ENCODE data around the gene CNDP1.
A peak's percentile ranks its signal among the peaks of the same experiment; 100 is the strongest.

The CNDP1 gene

DNA sequence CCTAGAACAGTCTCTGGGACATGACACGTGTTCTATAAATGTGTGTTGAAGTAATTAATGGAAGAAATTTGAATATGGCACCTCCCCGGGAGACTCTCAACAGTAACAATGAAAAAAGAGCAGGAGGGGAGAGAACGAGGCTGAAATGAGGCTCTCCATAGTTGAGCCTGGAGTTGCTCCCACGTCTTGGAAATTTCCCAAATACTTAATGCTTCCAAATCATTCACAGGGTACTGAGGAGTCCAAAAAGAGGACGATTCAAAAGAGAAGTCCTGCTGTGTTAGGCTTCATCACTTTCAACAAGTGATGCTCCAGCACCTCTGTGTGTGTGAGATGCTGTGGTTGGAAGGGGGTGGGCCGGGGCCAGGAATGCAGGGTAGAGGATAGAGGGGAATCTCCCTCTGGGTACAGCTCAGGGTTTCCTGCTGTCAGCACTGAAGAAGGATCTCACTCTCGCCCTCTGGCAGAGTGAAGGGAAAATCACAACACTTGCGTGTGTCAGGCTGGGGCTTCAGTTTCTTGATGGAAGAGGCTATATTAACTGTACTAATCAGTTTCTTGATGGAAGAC, 45.3 kb downstream of the CNDP1 start:
- DNase-seq (ENCODE audit: low read depth, low spot score), result no peak

DNA sequence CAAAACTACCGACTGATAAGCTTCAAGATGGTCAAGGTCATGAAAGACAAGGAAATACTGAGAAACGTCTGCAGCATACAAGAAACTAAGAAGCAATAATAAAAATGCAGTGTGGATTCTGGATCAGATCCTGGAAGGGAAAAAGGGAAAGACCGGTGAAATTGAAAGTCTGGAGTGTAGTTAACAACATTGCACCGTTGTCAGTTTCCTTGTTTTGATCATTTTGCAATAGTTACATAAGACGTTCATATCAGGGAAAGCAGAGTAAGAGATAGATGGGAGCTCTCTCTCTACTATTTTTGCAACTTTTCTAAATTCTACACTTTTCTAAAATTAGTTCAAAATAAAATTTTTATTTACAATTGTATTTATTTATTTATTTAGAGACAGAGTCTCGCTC, 48.3 kb downstream of the CNDP1 start:
- no peak for DNase-seq (ENCODE audit: low read depth, low spot score)

DNA sequence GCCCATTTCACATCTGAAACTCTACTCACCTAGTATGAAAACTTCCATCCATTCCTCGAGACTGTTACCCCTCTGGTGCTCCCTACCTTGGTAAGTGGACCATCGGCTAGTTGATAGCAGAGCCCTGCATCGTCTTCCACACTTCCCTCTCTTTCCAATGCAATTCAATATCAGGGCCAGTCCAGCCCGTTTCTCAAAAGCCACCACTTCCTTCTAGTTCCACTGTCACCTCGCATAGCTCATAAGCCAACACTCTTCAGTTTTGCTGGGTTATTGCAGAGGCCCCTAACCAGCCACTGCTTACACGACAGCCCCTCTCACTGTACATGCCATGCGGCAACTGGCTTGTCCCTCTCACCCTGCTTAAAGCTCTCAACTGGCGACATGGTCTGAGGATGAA, 53.1 kb downstream of the CNDP1 start:
- no peak for DNase-seq (ENCODE audit: low read depth, low spot score)

DNA sequence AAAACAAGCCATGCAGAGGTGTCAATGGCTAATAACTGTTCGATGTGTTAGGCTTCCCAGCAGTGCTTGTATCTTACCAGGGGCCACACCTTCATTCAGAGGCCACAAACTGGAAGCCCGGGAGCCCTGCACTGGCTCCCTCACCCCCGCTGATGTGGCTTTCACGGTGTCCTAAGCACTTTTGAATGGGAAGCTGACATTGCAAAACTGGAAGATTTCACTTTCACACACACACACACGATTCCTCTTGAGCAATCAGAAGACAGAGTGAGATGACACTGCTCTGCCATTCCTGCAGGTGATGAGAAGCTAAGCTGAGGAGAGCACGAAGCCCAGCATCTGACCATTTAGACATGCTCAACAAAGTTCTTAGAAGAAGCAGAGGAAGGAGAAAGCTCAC, 54.7 kb downstream of the CNDP1 start:
- DNase-seq (ENCODE audit: low read depth, low spot score), result no peak

DNA sequence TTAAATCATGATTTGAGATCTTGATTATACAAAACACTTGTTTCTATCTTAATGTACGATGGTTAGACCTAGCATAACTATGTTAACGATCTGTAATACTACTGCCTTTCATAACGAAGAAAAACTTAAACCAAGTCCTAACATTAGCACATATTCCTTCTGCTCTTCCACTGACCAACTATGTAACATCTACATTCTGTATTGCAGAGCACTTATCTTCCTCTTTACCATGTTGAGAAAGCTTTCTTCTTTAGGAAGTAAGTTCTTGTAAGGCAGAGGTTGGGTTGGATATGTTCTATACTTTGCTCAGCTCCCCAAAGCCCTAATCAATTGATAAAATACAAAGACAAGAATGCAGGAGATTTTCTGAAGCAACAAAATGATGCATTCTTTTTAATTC, 55.5 kb downstream of the CNDP1 start:
- DNase-seq (ENCODE audit: low read depth, low spot score), result no peak

DNA sequence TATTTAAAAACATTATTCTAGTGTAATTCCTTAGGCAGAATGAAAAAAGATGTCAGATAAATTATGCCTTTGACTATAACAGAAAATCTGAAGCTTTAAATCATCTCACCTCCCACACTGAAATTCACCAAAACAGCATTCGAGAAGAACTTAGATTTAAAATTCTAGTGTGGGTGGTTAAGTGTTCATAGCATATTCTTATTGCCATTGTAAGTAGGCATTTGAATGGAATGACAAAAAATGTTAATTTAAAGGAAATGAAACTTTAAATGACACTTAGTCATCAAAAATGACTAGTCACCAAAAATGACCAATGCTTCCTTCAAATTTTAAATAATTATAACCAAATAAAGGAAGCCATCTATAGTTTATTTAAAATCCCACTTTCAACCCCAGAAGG, 56.4 kb downstream of the CNDP1 start:
- DNase-seq (ENCODE audit: low read depth, low spot score), result no peak

DNA sequence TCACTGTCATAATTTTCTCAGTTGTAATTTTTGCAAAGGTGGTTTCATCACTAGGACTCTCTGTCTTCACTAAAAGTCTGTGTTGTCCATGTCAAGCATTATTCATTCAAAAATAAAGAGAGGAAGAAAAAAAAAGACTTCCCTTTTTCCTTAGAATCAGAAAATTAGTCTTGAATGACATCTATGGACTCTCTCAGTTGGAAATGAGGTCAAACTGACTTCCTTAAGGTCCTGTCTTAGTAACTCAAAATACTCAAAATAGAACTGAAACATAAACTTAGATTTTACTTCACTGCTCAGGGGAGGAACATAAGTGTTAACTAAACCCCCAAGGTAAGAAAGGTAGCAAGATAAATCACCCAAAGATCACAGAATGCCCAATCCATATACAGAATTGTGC, 61.1 kb downstream of the CNDP1 start:
- DNase-seq (ENCODE audit: low read depth, low spot score), result no peak

DNA sequence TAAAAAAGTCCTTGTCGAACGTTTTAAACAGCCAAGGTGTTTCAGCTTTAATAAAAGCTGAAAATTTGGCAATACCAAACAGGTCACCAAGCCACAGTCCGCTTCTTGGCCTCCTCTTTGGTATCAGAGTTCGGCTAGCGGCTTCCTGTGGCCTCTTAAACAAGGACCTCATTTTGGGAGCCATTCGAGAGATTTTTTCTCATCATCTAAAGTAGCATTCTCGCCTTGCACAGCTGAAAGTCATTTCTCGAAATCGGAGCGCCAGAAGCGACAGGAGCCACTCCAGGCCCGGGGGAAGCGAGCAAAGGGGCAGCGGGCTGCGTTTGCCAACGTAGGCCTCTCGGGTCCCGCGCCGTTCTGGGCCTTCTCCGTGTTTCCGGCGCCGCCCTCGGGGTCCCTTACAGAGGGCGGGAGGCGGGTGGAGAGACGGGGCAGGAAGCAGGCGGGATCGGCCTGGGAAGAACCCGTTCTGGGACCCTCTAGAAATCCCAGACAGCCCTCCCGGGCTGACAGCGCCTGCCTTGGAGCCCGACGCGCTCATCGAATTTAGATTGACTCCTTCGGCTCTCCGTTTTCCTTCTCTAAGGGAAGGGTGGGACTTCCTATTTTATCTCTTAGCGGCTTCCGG, 62.8 kb downstream of the CNDP1 start:
- peak; percentile 40 for DNase-seq (ENCODE audit: low read depth, low spot score)

DNA sequence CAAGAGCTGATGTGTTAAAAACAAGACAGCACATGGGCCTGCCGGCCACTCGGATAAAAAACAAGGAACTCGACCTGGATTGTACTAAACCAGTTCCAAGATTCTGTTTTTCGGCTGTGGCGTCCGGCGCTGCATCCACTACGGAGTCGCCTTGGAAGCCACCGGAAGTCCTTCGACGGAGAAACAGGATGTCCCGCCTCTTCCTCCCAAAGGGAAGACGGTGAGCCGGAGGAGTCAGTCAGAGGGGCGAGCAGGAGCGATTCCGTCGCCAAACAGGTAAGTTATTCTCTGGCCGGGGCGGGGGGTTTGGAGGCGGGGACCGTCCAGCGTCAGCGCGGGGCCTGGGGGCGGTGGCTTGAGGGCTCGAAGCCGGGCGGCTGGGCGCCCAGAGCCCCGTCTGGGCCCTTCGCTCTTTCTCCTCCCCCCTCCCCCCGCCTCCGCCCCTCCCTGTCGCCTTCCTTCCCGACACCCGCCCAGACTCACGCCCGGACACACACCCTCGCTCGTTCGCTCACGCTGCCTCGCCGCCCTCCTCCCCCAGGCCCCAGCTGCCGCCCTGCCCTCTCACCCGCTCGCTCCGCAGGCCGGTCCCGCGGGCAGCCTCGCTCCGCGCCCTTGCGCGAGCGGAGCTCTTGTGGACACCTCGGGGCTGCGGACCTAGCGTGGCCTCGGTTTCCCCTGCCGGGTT, 63.5 kb downstream of the CNDP1 start, which contains the start of gene ZNF407:
Gene ZNF407, plus strand, starts transcription at position 209 of the 688 bp plus-strand sequence. CDS start 33,150 bp downstream, outside the sequence.
- DNase-seq (ENCODE audit: low read depth, low spot score), result peak; percentile 76

DNA sequence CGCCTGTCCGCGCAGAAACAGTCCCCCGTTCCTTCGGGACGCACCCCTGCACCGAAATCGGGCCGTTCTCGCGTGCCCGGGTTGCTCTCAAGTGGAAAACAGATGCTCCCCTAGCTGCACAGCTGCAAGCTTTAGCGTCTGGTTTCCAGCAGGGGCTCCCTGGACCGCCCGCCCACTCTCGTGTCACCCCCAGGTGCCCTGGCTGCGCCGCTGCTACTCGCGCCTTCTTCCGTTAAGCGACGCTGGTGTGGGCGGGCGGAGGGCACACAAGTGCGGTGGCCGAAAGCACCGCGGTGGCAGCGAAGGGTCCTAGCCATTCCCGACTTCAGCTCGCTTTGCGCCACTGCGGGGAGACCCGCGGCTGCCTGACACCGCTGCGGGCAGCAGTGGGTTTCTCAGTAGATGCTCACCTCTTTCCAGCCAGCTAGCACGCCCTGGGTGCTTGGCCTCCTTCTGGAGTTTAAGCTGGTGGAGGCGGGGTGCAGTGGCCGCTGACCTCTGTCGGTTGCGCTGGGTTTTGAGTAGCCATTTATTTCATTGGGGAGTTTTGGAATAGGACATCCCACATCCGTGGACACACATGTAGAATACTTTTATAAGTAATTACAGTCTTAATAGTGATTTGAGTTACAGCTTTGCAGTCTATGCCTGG, 64.2 kb downstream of the CNDP1 start:
- DNase-seq (ENCODE audit: low read depth, low spot score), result no peak

DNA sequence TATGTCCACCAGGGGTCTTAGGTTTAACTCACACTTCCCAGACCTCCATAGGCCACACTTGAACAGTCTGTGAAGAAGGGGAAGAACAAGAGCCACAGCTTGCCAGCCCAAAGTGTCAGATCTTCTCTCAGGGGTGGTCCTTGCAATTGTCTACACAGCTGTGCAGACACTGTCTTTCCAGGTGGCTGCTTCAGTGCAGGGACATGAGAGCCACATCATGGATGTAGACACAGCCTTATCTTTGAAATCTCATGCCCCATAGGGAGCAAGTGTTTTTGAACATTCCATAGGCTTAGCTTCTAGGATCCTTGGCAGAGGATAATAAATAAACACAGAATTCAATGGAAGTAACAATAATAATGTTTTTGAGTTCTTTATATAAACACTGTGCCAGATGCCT, 70.1 kb downstream of the CNDP1 start:
- no peak for DNase-seq (ENCODE audit: low read depth, low spot score)

DNA sequence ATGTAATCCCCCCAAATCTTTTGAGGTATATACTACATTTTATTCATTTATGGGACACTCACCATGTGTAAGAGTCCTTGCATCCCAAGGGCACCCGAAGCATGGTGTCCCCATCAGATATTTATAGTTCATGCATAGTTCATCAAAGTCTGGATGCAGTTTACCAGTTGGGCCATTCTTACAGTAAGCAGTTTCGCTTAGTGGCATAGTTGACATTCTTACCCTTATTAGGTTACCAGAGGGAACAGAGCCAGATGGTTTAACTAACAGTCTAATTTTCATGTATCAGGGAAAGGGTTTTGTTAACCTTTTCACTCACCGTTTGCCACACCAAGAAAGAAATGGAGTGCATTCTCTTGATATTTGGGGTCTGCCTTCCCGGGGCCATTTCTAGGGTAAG, 70.5 kb downstream of the CNDP1 start:
- DNase-seq (ENCODE audit: low read depth, low spot score), result no peak

DNA sequence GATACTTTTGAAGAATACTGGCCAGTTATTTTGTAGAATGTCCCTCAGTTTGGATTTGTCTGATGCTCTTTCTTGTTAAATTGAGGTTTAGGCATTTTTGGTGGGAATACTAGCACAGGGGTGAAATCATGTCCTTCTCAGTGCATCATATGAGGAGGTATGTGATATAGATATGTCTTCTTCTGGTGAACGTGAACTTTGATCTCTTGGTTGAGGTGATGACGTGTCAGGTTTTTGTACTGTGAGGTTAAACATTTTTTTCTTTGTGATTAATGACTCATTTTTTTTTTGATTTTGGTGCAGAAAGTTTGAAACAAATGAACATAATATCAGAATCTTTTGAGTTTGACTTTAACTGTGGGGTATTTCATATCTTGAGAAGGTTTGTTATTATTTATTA, 74.4 kb downstream of the CNDP1 start:
- no peak for DNase-seq (ENCODE audit: low read depth, low spot score)

DNA sequence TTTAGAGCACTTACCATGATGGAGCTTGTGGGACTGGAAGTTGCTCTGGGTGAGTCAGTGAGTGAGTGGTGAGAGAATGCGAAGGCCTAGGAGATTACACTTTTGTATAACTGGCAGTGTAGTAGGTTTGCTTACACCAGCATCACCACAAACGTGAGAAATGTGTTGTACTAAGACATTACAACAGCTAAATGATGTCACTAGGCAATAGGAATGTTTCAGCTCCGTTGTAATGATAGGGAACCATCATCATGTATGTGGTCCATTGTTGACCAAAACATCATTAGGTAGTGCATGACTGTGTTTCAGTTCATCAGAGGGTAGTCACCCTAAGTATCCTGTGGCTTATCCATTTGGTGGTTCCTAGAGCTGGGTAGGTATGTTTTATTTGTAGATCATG, 75.2 kb downstream of the CNDP1 start:
- DNase-seq (ENCODE audit: low read depth, low spot score), result no peak

DNA sequence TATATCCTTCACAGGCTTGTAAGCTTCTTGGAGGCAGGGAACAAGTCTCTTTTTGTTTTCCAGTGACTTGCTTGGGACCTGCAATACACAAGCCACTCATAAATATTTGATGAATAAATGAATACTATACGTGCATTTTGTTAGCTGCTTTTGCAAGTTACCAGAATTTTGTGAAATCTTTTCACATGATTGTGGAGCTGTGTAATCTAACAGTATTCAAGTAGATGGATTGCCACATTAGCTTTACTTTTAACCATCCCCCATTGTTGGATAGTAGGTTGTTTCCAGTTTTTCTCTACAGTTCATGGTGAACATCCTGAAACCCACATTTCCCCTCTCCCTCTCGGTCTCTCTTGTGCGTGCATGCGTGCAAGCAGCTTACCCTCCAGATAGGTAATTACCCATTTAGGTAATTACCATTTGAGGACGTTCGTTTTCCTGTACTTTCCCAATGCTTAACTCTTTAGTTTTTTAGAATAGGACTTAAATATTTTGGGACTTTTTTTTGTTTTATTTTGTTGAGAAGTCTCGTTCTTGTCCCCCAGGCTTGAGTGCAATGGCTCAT, 75.8 kb downstream of the CNDP1 start:
- no peak for DNase-seq (ENCODE audit: low read depth, low spot score)

DNA sequence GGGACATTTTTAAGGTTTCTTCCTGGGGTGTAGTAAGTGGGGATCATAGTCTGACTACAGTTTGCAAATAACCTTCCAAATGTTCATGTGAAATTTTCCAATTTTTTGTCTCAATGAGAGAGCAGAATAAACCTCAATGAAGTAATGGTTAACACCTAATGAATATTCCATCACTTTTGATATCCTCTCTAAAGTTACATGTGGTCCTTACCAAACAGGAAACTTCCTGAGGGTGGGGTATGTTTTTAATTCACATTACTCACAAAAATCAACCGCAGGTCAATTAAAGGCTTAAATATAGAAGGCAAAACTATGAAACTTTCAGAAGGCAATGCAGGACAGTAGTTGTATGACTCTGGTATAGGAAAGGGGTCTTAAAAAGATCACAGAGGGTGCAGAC, 76.6 kb downstream of the CNDP1 start:
- DNase-seq (ENCODE audit: low read depth, low spot score), result no peak

DNA sequence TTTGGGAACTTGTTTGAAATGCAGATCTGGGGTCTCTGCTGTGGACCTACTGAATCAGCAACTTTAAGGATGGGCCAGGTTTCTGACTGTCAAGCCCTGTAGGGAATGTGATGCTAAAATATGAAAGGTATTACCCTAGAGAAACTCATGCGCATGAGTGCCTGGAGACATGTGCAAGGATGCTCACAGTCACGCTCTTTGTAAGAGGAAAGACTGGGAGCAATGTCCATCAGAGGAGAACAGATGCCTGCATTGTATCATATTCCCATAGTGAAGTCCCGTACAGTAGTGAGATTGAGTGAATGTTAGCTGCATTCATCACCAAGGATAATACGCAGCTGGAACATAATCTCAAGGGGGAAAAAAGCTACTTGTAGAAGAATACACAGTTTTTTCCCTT, 77.5 kb downstream of the CNDP1 start:
- no peak for DNase-seq (ENCODE audit: low read depth, low spot score)

DNA sequence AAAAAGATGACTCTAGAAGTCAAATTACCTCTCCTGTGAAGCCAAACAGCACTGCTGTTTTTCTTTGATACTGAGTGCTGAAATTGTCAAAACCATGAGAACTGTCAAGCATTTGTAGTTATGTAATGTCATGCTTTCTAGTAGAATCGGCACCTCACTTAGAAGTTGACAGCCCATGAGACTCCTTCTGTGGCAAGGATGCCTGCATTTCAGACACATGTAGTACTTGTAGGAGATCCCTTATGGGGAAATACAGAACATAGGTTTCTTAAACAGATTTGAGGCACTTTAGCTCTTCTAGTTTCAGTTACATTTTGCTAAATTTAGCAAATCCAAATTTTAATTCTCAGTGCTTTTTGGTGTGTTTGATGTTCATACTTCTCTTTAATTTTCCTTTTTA, 79.1 kb downstream of the CNDP1 start:
- no peak for DNase-seq (ENCODE audit: low read depth, low spot score)

DNA sequence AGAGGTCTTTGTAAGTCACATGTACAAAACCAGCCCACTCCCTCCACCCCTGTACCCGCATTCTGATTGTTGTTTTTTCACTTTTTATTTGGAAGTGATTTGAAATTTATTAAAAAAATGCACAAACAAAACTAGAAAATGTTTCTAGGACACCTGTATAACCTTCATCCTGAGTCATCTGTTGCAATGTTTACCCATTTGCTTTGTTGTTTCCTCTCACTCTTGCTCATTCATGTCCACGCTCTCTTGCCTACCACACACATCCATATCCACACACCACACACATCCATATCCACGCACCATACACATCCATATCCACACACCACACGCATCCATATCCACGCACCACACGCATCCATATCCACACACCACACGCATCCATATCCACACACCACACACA, 82.2 kb downstream of the CNDP1 start:
- DNase-seq (ENCODE audit: low read depth, low spot score), result no peak

DNA sequence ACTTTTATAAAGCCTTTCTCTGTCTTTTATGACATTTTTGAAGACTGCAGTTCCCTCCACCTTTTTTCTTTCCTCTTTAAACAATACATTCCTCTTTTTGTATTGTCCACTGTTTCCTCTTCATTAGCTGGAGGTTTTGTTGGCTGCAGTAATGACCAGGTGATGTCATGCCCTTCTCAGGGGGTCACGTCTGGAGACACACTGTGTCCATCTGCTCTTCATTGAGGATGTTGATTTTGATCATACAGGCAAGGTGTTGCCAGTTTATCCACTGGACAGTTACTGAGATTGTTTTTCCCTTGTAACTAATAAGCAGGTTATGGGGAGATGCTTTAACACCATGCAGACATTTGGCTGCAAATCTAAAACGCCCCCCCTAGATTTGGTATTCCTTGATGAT, 83.2 kb downstream of the CNDP1 start:
- no peak for DNase-seq (ENCODE audit: low read depth, low spot score)

DNA sequence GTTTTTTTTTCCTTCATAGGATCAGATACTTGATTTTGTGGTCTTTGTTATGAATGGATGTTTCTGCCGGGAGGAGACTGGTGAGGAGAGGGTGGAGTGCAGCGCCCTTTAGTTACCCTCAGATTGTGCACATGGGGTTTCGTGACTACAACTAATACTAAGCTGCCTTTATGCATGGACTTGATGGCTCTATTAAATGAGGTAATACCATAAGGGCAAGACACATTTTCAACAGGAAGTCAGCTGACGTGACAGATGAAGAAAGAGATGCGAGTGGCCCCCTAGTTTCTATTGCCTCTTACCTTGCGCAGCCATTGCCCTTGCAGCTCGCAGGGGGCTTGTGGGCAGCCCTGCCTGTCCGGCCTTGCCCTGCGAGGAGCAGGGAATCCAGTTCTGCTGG, 87.8 kb downstream of the CNDP1 start:
- DNase-seq (ENCODE audit: low read depth, low spot score), result no peak

DNA sequence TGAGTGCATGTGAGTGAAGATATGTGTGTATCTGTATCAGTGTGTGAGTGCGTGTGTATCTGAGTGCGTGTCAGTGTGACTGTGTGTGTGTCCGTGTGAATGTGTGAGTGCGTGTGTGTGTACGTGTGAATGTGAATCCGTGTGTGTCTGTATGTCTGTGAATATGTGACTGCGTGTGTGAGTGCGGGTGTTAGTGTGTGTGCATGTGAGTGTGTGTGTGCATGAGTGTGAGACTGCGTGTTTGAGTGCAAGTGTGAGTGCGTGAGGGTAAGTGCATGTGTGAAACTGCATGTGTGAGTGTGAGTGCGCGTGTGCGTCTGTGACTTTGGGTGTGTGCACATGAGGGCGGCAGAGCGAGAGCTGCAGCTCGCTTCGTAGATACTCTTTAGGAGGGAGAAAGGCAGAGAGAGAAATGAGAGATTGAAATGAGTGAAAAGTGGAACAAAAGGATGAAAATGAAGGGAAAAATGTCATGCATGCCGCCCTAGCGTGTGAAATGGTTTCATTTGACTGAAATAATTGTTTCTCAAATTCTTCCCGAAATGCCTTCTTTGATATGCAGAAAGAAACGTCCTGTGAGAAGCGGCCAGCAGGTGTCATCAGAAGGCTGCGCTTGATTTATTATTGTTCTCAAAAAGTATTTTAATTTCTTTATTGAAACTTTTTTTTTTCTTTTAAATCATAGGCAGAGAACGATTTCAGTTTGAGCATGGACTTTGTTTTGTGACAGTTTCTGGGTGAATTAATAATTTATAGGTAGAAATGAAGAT, 88.9 kb downstream of the CNDP1 start:
- no peak for DNase-seq (ENCODE audit: low read depth, low spot score)

All from smooth muscle cell of the brain vasculature (primary cell).